PC-3 (cell line): Measurements from ENCODE around the gene CTAGE15.
"Not testable (repeated sequence)": the region's sequence is repeated elsewhere in the genome, so short reads cannot be mapped to it uniquely, and the experiment has no call there.

Experiments used
- CTCF ChIP-seq: fragments of 300-600 bp; sonication (generic); conservative IDR thresholded peaks from 2 replicates; pipeline ENCODE4 v1.5.1; 2017; ENCODE audit warnings: antibody characterized with exemption, low read depth, mild to moderate bottlenecking, low read length
- EZH2 ChIP-seq: fragments of 300-600 bp; sonication (generic); IDR thresholded peaks from one replicate; pipeline ENCODE4 v1.6.1; 2017; ENCODE audit warnings: antibody characterized with exemption, mild to moderate bottlenecking, low read length; ENCODE audit not compliant: unreplicated experiment

- not testable (repeated sequence) for TF ChIP-seq CTCF, EZH2
These were observed 40.3 kb upstream of the CTAGE15 start for GRCh38 chr7:143531169-143531926.
